K562 (cell line): Measurements from ENCODE around the gene ARHGAP18. TPM values are rescaled to one million over a fixed set of nuclear protein-coding genes. Genes with fewer than 3 reads are reported as not detected.

Source experiments
- C11orf30 ChIP-seq: fragments of 450-650 bp; IDR thresholded peaks from 2 replicates; pipeline ENCODE4 v1.6.1; 2016; ENCODE audit warnings: low read depth, mild to moderate bottlenecking
- CBX2 ChIP-seq: fragments of 200-600 bp; sonication (generic); IDR thresholded peaks from one replicate; pipeline ENCODE4 v1.6.1; 2012; ENCODE audit warnings: mild to moderate bottlenecking, low read length, inconsistent platforms; ENCODE audit not compliant: insufficient read depth, poor library complexity, severe bottlenecking
- EGR1 ChIP-seq: fragments of 450-650 bp; conservative IDR thresholded peaks from 2 replicates; pipeline ENCODE4 v1.6.1; 2017; ENCODE audit warnings: mild to moderate bottlenecking
- FOXK2 ChIP-seq, 2 experiments: fragments of 450-650 bp; IDR thresholded peaks in 1 of 2; conservative IDR thresholded peaks in 1 of 2; 2 replicates each; pipeline ENCODE4 v1.6.1; 2016; ENCODE audit warnings: low read depth in 2 of 2, mild to moderate bottlenecking in 1 of 2
- GATA2 ChIP-seq: sonication (generic); formaldehyde crosslinking; IDR thresholded peaks from 2 replicates; pipeline ENCODE4 v1.4.0; 2020; ENCODE audit warnings: mild to moderate bottlenecking, missing genetic modification reagents
- GATAD2A ChIP-seq: fragments of 450-650 bp; IDR thresholded peaks from 2 replicates; pipeline ENCODE4 v1.6.1; 2017
- HDAC6 ChIP-seq: IDR thresholded peaks from 2 replicates; pipeline ENCODE4 v1.6.1; 2012; ENCODE audit warnings: low read depth, mild to moderate bottlenecking, control low read depth, inconsistent platforms, low read length, moderate library complexity
- HDGF ChIP-seq: fragments of 450-650 bp; IDR thresholded peaks from 2 replicates; pipeline ENCODE4 v1.6.1; 2016
- KAT7 ChIP-seq: sonication (generic); formaldehyde crosslinking; IDR thresholded peaks from 2 replicates; pipeline ENCODE4 v1.8.0; 2022; ENCODE audit warnings: missing genetic modification reagents, mild to moderate bottlenecking, borderline replicate concordance
- KDM1A ChIP-seq, 2 experiments: fragments of 450-650 bp; IDR thresholded peaks; 2 replicates each; pipeline ENCODE4 v1.6.1; 2016; ENCODE audit warnings: mild to moderate bottlenecking in 2 of 2
- MAFF ChIP-seq: IDR thresholded peaks from 2 replicates; pipeline ENCODE4 v1.6.1; 2012; ENCODE audit warnings: low read length, improper control_type of control experiment
- NCOA1 ChIP-seq: fragments of 450-650 bp; IDR thresholded peaks from 2 replicates; pipeline ENCODE4 v1.6.1; 2016; ENCODE audit warnings: low read depth
- NR1H2 ChIP-seq: sonication (generic); formaldehyde crosslinking; IDR thresholded peaks from 2 replicates; pipeline ENCODE4 v1.4.0; 2020; ENCODE audit warnings: mild to moderate bottlenecking, missing genetic modification reagents
- NRF1 ChIP-seq, 2 experiments: fragments of 450-650 bp; IDR thresholded peaks in 1 of 2; conservative IDR thresholded peaks in 1 of 2; 2 replicates each; pipeline ENCODE4 v1.6.1; 2014; ENCODE audit warnings: mild to moderate bottlenecking in 2 of 2
- PHF20 ChIP-seq: fragments of 450-650 bp; IDR thresholded peaks from 2 replicates; pipeline ENCODE4 v1.6.1; 2018; ENCODE audit not compliant: partially characterized antibody
- POLR2G ChIP-seq: fragments of 200-400 bp; formaldehyde crosslinking; IDR thresholded peaks from 2 replicates; pipeline ENCODE4 v1.6.1; 2017; ENCODE audit warnings: low read depth, mild to moderate bottlenecking, antibody characterized with exemption, low read length, moderate library complexity
- SIN3B ChIP-seq: fragments of 450-650 bp; IDR thresholded peaks from 2 replicates; pipeline ENCODE4 v1.6.1; 2017; ENCODE audit warnings: low read depth, mild to moderate bottlenecking, moderate library complexity
- SMARCA4 ChIP-seq: fragments of 450-650 bp; IDR thresholded peaks from 2 replicates; pipeline ENCODE4 v1.6.1; 2016
- STAT5A ChIP-seq: IDR thresholded peaks from 2 replicates; pipeline ENCODE4 v1.6.1; 2012; ENCODE audit warnings: low read length, inconsistent platforms, borderline replicate concordance
- THRAP3 ChIP-seq: fragments of 450-650 bp; IDR thresholded peaks from 2 replicates; pipeline ENCODE4 v1.6.1; 2016; ENCODE audit warnings: mild to moderate bottlenecking, inconsistent platforms, borderline replicate concordance
- ZNF121 ChIP-seq: sonication (generic); formaldehyde crosslinking; conservative IDR thresholded peaks from 2 replicates; pipeline ENCODE4 v1.8.0; 2022; ENCODE audit warnings: missing genetic modification reagents
- ZSCAN32 ChIP-seq: fragments of 450-650 bp; formaldehyde crosslinking; IDR thresholded peaks from 2 replicates; pipeline ENCODE4 v1.4.0; 2020; ENCODE audit warnings: mild to moderate bottlenecking, moderate library complexity
- polyA plus RNA-seq, 8 experiments: library from polyadenylated mRNA; depleted of rRNA in 4 of 8; stranded (reverse) in 5 of 8; unstranded in 3 of 8; fragments of >200 nt; fragmentation: Nextera tagmentation in 2 of 8; fragmentation: Illumina TruSeq in 1 of 8; extraction: Ambion mirVana in 2 of 8; extraction: Trizol in 1 of 8; gene quantifications; 2 replicates each; pipeline versions ENCODE4 v1.2.1 to v1.2.3, GENCODE V29; 2011 to 2014; ENCODE audit warnings: inconsistent platforms in 1 of 8, missing spikeins in 1 of 8
- total RNA-seq, 7 experiments: library from RNA; depleted of rRNA in 6 of 7; stranded (reverse); fragments of >200 nt in 6 of 7; fragmentation: Illumina TruSeq in 2 of 7; extraction: Trizol in 2 of 7; gene quantifications; 2 replicates each; pipeline versions ENCODE4 v1.2.1 to v1.2.3, GENCODE V29; 2011 to 2021; ENCODE audit warnings: low replicate concordance in 1 of 7
- TF ChIP-seq, protein P1 (sequence below): fragments of 250-450 bp; sonication (Bioruptor Pico); IDR thresholded peaks from 2 replicates; pipeline ENCODE4 v1.6.1; 2021; ENCODE audit warnings: mild to moderate bottlenecking
- TF ChIP-seq, protein P2 (sequence below): fragments of 250-450 bp; sonication (Bioruptor Pico); IDR thresholded peaks from 2 replicates; pipeline ENCODE4 v1.9.0; 2021; ENCODE audit warnings: mild to moderate bottlenecking, inconsistent platforms
- TF ChIP-seq, protein P3 (sequence below): fragments of 250-450 bp; sonication (Bioruptor Pico); IDR thresholded peaks from 2 replicates; pipeline ENCODE4 v1.5.1; 2021; ENCODE audit warnings: mild to moderate bottlenecking
- TF ChIP-seq, protein P4 (sequence below): sonication (generic); formaldehyde crosslinking; IDR thresholded peaks from 2 replicates; pipeline ENCODE4 v1.8.1; 2022; ENCODE audit warnings: missing genetic modification reagents

Gene ARHGAP18
- total and polyA plus RNA-seq, 9 of the 15 experiments (the other 6 are each of a cell fraction or from before 2014, with no cell fraction given) = 13.3 to 29.7 (median 21.1) TPM

DNA sequence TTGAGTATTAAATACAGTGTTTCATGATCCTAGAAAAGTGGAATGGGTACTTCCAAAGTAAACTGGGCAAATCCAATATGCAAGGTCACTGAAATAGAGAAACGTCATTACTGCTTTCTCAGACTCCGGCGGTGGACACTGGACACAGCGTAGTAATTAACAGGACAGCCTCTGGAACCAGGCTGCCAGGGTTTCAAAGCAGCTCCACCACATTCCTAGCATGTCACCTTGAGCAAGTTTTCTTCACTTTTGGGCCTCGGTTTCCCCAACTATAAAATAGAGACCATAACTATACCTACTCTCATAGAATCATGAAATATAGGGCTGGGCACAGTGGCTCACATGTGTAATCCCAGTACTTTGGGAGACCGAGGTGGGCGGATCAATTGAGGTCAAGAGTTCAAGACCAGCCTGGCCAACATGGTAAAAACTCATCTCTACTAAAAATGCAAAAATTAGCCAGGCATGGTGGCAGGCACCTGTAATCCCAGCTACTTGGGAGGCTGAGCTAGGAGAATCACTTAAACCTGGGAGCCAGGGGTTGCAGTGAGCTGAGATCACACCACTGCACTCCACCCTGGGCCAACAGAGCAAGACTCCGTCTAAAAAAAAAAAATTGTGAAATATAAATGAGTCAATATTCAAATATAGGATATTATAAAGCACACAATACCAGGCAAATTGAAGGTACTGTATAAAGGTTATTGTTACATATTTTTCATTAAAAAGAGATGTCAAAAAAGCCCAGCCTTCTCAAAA lies 24.9 kb downstream of the ARHGAP18 start (continued):
- TF ChIP-seq POLR2G (no peak), THRAP3 (no peak), KDM1A (IDR thresholded peaks at IDR 0.05) (0 out of 4 replicates have a peak, but pooled peaks of 1 of the 2 experiments have one; percentile 8), C11orf30 (no peak), GATAD2A (no peak), GATA2 (CRISPR knock-in tag) (no peak), CBX2 (no peak), STAT5A (no peak), ZSCAN32 (no peak), HDGF (0 out of 2 replicates have a peak, but pooled peaks have one; percentile 33), MAFF (no peak), FOXK2 (conservative IDR thresholded peaks at IDR 0.05 in 1 of 2, IDR thresholded peaks at IDR 0.05 in 1 of 2; ENCODE audit: low read depth in 2 of 2) (no peak), NR1H2 (CRISPR knock-in tag) (no peak), SMARCA4 (0 out of 2 replicates have a peak, but pooled peaks have one; percentile 20), KAT7 (CRISPR knock-in tag) (peak; percentile 55; the same call in 1 of the 2 replicates), PHF20 (no peak), NRF1 (conservative IDR thresholded peaks at IDR 0.05 in 1 of 2, IDR thresholded peaks at IDR 0.05 in 1 of 2) (no peak), HDAC6 (no peak), ZNF121 (CRISPR knock-in tag) (peak; percentile 78), EGR1 (peak; percentile 42), NCOA1 (no peak), SIN3B (no peak)
- TF ChIP-seq, protein P1, sequence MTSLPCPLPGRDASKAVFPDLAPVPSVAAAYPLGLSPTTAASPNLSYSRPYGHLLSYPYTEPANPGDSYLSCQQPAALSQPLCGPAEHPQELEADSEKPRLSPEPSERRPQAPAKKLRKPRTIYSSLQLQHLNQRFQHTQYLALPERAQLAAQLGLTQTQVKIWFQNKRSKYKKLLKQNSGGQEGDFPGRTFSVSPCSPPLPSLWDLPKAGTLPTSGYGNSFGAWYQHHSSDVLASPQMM (CRISPR knock-in tag) = no peak
- TF ChIP-seq, protein P2, sequence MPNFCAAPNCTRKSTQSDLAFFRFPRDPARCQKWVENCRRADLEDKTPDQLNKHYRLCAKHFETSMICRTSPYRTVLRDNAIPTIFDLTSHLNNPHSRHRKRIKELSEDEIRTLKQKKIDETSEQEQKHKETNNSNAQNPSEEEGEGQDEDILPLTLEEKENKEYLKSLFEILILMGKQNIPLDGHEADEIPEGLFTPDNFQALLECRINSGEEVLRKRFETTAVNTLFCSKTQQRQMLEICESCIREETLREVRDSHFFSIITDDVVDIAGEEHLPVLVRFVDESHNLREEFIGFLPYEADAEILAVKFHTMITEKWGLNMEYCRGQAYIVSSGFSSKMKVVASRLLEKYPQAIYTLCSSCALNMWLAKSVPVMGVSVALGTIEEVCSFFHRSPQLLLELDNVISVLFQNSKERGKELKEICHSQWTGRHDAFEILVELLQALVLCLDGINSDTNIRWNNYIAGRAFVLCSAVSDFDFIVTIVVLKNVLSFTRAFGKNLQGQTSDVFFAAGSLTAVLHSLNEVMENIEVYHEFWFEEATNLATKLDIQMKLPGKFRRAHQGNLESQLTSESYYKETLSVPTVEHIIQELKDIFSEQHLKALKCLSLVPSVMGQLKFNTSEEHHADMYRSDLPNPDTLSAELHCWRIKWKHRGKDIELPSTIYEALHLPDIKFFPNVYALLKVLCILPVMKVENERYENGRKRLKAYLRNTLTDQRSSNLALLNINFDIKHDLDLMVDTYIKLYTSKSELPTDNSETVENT = no peak
- TF ChIP-seq, protein P3, sequence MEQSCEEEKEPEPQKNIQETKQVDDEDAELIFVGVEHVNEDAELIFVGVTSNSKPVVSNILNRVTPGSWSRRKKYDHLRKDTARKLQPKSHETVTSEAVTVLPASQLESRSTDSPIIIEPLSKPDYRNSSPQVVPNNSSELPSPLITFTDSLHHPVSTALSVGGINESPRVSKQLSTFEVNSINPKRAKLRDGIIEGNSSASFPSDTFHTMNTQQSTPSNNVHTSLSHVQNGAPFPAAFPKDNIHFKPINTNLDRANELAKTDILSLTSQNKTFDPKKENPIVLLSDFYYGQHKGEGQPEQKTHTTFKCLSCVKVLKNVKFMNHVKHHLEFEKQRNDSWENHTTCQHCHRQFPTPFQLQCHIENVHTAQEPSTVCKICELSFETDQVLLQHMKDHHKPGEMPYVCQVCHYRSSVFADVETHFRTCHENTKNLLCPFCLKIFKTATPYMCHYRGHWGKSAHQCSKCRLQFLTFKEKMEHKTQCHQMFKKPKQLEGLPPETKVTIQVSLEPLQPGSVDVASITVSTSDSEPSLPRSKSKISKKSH (CRISPR knock-in tag) = no peak
- TF ChIP-seq, protein P4, sequence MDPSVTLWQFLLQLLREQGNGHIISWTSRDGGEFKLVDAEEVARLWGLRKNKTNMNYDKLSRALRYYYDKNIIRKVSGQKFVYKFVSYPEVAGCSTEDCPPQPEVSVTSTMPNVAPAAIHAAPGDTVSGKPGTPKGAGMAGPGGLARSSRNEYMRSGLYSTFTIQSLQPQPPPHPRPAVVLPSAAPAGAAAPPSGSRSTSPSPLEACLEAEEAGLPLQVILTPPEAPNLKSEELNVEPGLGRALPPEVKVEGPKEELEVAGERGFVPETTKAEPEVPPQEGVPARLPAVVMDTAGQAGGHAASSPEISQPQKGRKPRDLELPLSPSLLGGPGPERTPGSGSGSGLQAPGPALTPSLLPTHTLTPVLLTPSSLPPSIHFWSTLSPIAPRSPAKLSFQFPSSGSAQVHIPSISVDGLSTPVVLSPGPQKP (CRISPR knock-in tag) = no peak
